GM10266 (cell line): ENCODE results near the gene KCNK1.

Experiments used
- DNase-seq: peaks from one replicate; pipeline ENCODE4 v3.0.0; 2012; ENCODE audit errors: extremely low spot score
- CTCF ChIP-seq: IDR thresholded peaks from 2 replicates; pipeline ENCODE4 v1.5.1; 2012; ENCODE audit warnings: mild to moderate bottlenecking, low read depth; ENCODE audit not compliant: control insufficient read depth, insufficient read depth; ENCODE audit errors: missing control alignments

KCNK1 gene

GRCh38 chr1:233673261-233673946 lies 59.5 kb downstream of the KCNK1 start:
- TF ChIP-seq CTCF: no peak
- no peak for DNase-seq

- no peak for DNase-seq
- TF ChIP-seq CTCF: no peak
Observed at GRCh38 chr1:233673947-233674431, 60.1 kb downstream of the KCNK1 start.

GRCh38 chr1:233675446-233675845 lies 61.5 kb downstream of the KCNK1 start:
- no peak for DNase-seq
- TF ChIP-seq CTCF: no peak

GRCh38 chr1:233675893-233676292 lies 62.0 kb downstream of the KCNK1 start:
- TF ChIP-seq CTCF: no peak
- DNase-seq: no peak

- no peak for DNase-seq
- TF ChIP-seq CTCF: no peak
Observed at GRCh38 chr1:233677690-233678354, 63.9 kb downstream of the KCNK1 start.

GRCh38 chr1:233679030-233679429 lies 65.1 kb downstream of the KCNK1 start:
- no peak for DNase-seq
- no peak for TF ChIP-seq CTCF
